Measurements from ENCODE around the gene SHISA7. TPM values are rescaled to one million over a fixed set of nuclear protein-coding genes. Genes with fewer than 3 reads are reported as not detected.

The SHISA7 gene
- total and polyA plus RNA-seq, 2 donors (not counting 1 experiment from before 2014, with no cell fraction given) = not detected

- Histone ChIP-seq H3K4me1 (ENCODE audit: control insufficient read depth, extremely low read depth, insufficient read depth, low read length) (peaks cover 4% of the 10 kb centered on the region), H3K4me2 (ENCODE audit: extremely low read depth, insufficient read depth, low read length) (no peak overlapping the region), H3K9me3 (ENCODE audit: control insufficient read depth, insufficient read depth, low read depth, low read length) (no peaks in the 10 kb centered on the region), H3K27ac (ENCODE audit: insufficient read depth, low read length) (no peak overlapping the region), H3K9ac (ENCODE audit: insufficient read depth, low read length) (no peak overlapping the region), H3K4me3 (replicated peaks in 1 of 4; ENCODE audit: control extremely low read depth in 1 of 4, insufficient read depth in 1 of 4, low read depth in 3 of 4, low read length in 4 of 4) (no peak overlapping the region), H3K36me3 (ENCODE audit: control insufficient read depth, insufficient read depth, low read length) (peaks cover 6% of the 10 kb centered on the region), H3K27me3 (ENCODE audit: control insufficient read depth, insufficient read depth, low read length) (no peaks in the 10 kb centered on the region), H4K20me1 (ENCODE audit: control insufficient read depth, extremely low read depth, insufficient read depth, low read length) (peaks cover under 1% of the 10 kb centered on the region), H3K79me2 (ENCODE audit: control insufficient read depth, insufficient read depth, low read length) (peaks cover 19% of the 10 kb centered on the region), H2AFZ (ENCODE audit: low read length) (no peak overlapping the region)
- no peak for DNase-seq (ENCODE audit: low read depth in 2 of 2)
- no peak for TF ChIP-seq EZH2 (IDR thresholded peaks at IDR 0.05; ENCODE audit: low read length, missing control alignments)
Measured at GRCh38 chr19:55400281-55401087, 42.6 kb downstream of the SHISA7 start.

GRCh38 chr19:55398200-55398925 is 44.7 kb downstream of the SHISA7 start:
- no peaks in the 10 kb centered on the region for H3K27me3 ChIP-seq (ENCODE audit: control insufficient read depth, insufficient read depth, low read length)

More at GRCh38 chr19:55398200-55398925, 44.7 kb downstream of the SHISA7 start:
- no peak for DNase-seq (ENCODE audit: low read depth in 2 of 2)
- Histone ChIP-seq H3K4me1 (ENCODE audit: control insufficient read depth, extremely low read depth, insufficient read depth, low read length) (no peaks in the 10 kb centered on the region), H3K9ac (ENCODE audit: insufficient read depth, low read length) (no peak overlapping the region), H3K36me3 (ENCODE audit: control insufficient read depth, insufficient read depth, low read length) (no peaks in the 10 kb centered on the region), H3K27ac (ENCODE audit: insufficient read depth, low read length) (no peak overlapping the region), H3K4me3 (replicated peaks in 1 of 4; ENCODE audit: control extremely low read depth in 1 of 4, insufficient read depth in 1 of 4, low read depth in 3 of 4, low read length in 4 of 4) (no peak overlapping the region), H3K79me2 (ENCODE audit: control insufficient read depth, insufficient read depth, low read length) (peaks cover 6% of the 10 kb centered on the region), H3K4me2 (ENCODE audit: extremely low read depth, insufficient read depth, low read length) (no peak overlapping the region), H3K9me3 (ENCODE audit: control insufficient read depth, insufficient read depth, low read depth, low read length) (no peaks in the 10 kb centered on the region), H4K20me1 (ENCODE audit: control insufficient read depth, extremely low read depth, insufficient read depth, low read length) (no peaks in the 10 kb centered on the region), H2AFZ (ENCODE audit: low read length) (no peak overlapping the region)
- TF ChIP-seq EZH2 (IDR thresholded peaks at IDR 0.05; ENCODE audit: low read length, missing control alignments) (no peak), CTCF (conservative IDR thresholded peaks at IDR 0.05 in 1 of 2, IDR thresholded peaks at IDR 0.05 in 1 of 2; ENCODE audit: low read depth in 1 of 2, low read length in 2 of 2) (no peak)

Data from fibroblast of lung (primary cell).